ENCODE data around the gene YY2.

Gene YY2

GRCh38 chrX:21875013-21875412 lies 19.2 kb downstream of the YY2 start:
- no peak for DNase-seq

GRCh38 chrX:21881881-21882574 lies 26.2 kb downstream of the YY2 start:
- no peak for DNase-seq

- no peak for DNase-seq
Measured at GRCh38 chrX:21883258-21883657, 27.5 kb downstream of the YY2 start.

- peak; percentile 32 for DNase-seq
Measured at GRCh38 chrX:21885568-21885967, 29.8 kb downstream of the YY2 start.

- DNase-seq: no peak
Measured at GRCh38 chrX:21905313-21905712, 49.5 kb downstream of the YY2 start.

- no peak for DNase-seq
Measured at GRCh38 chrX:21905953-21906352, 50.2 kb downstream of the YY2 start.

- DNase-seq: peak; percentile 64
Measured at GRCh38 chrX:21907260-21907659, 51.5 kb downstream of the YY2 start.

Measured in fibroblast of skin of right biceps (primary cell).